ENCODE data around the gene CDKN1B. TPM values are rescaled to one million over a fixed set of nuclear protein-coding genes. Genes with fewer than 3 reads are reported as not detected.
A peak's percentile ranks its signal among the peaks of the same experiment; 100 is the strongest.

The CDKN1B gene
- total and polyA plus RNA-seq, 2 experiments from 2014 or later: 9.3 to 27.9 TPM

GRCh38 chr12:12749433-12749832, 32.3 kb downstream of the CDKN1B start:
- Mint-ChIP-seq H3K9me3 (no peaks in the 10 kb centered on the region), H3K27me3 (ENCODE audit: insufficient read depth, low read depth, poor library complexity) (peaks cover 10% of the 10 kb centered on the region), H3K4me1 (no peaks in the 10 kb centered on the region), H3K36me3 (ENCODE audit: low read depth) (no peaks in the 10 kb centered on the region), H3K27ac (no peak overlapping the region), H3K4me3 (no peak overlapping the region)
- Histone ChIP-seq H3K27ac (ENCODE audit: low read depth) (no peak overlapping the region), H3K79me2 (replicated peaks; ENCODE audit: insufficient read depth) (no peaks in the 10 kb centered on the region), H3K4me3 (no peak overlapping the region), H2AFZ (peak overlapping the region; percentile 81), H3K36me3 (ENCODE audit: insufficient read depth) (no peaks in the 10 kb centered on the region), H3K4me1 (ENCODE audit: insufficient read depth) (peaks cover 4% of the 10 kb centered on the region; the same call in 1 of the 2 replicates), H3K4me2 (no peak overlapping the region), H3K27me3 (ENCODE audit: insufficient read depth) (no peaks in the 10 kb centered on the region), H3K9me2 (ENCODE audit: insufficient read depth) (no peaks in the 10 kb centered on the region), H4K20me1 (replicated peaks; ENCODE audit: insufficient read depth) (no peaks in the 10 kb centered on the region), H3F3A (replicated peaks; ENCODE audit: low read depth) (no peaks in the 10 kb centered on the region)
- DNase-seq (ENCODE audit: low spot score): peak; percentile 34
- TF ChIP-seq STAT1 (IDR thresholded peaks at IDR 0.05; ENCODE audit: unreplicated experiment) (no peak), EZH2 (IDR thresholded peaks at IDR 0.05; ENCODE audit: low read depth, unreplicated experiment) (no peak), ZNF114 (CRISPR knock-in tag; IDR thresholded peaks at IDR 0.05) (no peak), NANOG (IDR thresholded peaks at IDR 0.05; ENCODE audit: borderline replicate concordance) (no peak), EZH2phosphoT487 (IDR thresholded peaks at IDR 0.05; ENCODE audit: unreplicated experiment) (no peak), ZNF462 (CRISPR knock-in tag; IDR thresholded peaks at IDR 0.05) (no peak), POLR2AphosphoS5 (IDR thresholded peaks at IDR 0.05; ENCODE audit: low read depth) (no peak), ZNF331 (CRISPR knock-in tag; IDR thresholded peaks at IDR 0.05; ENCODE audit: low read depth) (no peak), REST (IDR thresholded peaks at IDR 0.05; ENCODE audit: unreplicated experiment) (no peak), JUNB (IDR thresholded peaks at IDR 0.05; ENCODE audit: unreplicated experiment) (no peak), ETS1 (IDR thresholded peaks at IDR 0.05) (no peak), CTCF (conservative IDR thresholded peaks at IDR 0.05; ENCODE audit: low read depth in 2 of 2) (no peak)
- ATAC-seq: no peak

Data from GM23338 (cell line).